Measurements from ENCODE around the gene PLEKHA3.
A peak's percentile ranks its signal among the peaks of the same experiment; 100 is the strongest.
"Not testable (repeated sequence)": the region's sequence is repeated elsewhere in the genome, so short reads cannot be mapped to it uniquely, and the experiment has no call there.

Gene PLEKHA3

DNA sequence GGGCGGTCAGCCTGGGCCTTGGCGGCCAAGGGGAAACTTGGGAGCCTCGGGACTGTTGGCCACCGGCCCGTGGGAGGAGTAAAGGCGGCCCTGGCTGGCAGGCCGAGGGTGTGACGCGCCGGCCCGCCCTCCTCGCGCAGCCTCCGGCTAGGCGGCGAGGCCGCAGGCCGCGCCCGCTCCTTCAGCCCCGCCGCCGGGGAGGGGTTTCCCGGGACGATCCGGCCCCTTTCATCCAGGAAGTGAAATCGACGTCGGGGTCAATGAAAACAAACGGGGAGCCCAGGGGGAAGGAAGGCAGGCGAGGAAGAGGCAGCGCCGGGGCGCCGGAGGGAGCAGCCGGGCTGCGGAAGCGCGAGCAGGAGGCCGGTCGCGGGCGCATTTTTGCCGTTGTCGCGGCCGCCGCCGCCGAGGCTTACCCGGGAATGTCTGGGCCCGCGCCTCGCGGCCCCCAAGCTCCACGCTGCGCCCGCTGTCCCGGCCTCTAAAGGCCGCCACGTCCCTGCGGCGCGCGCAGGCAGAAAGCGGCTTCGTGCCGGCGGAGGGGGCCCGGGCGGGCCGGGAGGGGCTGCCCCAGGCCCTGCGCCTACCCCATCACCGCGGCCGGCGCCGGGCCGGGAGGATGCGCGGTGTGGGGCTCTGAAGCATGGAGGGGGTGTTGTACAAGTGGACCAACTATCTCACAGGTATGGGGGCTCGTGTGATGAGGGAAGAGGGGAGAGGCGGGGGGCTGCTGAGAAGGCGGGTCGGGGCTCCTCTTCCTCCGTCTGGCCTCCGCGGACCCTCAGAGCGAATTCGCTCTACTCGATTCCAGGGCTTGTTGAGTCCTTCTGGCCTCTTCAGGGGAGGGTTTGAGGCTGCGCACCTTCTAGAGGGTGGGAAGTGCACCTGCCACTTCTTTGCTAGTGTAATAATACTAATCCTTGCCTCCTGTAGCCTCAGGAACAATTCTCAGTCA is at the start of gene PLEKHA3:
PLEKHA3 (plus strand) TSS at position 231 of the 955 bp plus-strand sequence; CDS start at position 644, 413 bp downstream.
- peak; percentile 81 to 86 for DNase-seq

DNA sequence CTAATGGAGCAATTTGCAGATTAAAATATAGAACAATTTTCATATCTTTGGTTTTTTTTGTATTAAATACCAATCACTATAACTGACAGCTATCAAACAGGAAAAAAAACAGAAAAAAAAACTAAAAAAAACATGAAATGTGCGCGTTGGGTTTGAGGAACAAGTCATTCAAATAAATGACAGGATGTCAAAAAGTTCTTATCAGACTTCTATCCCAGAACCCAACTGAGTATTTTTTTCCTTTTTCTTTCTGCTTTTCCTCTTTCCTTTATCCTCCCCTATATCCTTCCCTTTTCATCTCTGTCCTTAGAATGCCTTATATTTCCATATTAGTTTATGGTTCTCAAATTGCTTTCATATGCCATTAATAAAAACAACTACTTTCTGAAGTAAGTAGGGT is 43.6 kb upstream of the PLEKHA3 start:
- no peak for DNase-seq

DNA sequence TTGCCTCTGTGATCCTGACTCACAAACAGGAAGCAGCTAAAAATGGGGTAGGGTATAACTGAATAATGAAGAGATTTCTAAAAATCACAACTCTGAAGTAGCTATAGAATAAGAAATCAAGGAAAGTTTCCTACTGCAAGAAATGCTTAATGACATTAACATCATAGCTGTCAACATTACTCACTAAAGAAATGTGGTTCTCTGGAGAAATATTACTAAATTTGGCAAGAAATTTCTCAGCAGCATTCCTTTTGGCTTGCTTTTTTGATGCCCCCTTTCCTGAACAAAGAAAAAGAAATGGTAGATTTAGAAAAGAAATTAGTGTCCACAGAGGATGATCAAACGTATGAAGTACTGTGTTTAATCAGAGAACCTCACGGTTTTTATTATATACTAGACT is 38.8 kb upstream of the PLEKHA3 start:
- no peak for DNase-seq

DNA sequence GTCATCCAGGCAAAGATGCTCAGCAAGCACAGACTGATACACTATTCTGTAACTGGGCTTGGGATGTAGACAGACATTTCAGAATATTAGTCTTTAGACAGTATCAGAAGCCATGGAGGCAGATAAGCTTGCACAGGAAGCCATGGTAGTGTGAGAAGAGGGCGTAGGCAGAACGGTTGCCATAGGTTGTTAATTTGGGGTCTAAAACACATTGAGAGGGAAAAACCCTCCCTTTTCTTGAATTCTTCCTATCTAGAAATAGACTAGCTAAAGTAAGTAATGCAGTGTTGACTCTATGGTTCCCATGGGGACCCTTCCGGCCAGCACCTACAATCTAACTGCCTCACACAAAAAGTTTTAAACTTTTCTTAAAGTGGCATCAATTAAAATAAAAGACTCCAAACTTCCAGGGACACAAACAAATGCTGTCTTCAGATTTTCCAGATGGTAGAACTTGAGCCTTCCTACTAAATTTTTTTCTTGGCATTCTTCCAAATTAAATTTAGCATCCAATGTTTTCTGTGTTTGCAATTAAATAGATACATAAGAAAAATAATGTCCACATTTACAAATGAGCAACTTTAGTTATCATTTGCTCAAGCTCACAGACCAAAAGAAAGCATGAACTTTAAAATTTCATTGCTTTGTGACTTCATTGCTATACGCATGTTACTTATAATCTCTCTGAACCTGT is 31.1 kb upstream of the PLEKHA3 start:
- DNase-seq: no peak

DNA sequence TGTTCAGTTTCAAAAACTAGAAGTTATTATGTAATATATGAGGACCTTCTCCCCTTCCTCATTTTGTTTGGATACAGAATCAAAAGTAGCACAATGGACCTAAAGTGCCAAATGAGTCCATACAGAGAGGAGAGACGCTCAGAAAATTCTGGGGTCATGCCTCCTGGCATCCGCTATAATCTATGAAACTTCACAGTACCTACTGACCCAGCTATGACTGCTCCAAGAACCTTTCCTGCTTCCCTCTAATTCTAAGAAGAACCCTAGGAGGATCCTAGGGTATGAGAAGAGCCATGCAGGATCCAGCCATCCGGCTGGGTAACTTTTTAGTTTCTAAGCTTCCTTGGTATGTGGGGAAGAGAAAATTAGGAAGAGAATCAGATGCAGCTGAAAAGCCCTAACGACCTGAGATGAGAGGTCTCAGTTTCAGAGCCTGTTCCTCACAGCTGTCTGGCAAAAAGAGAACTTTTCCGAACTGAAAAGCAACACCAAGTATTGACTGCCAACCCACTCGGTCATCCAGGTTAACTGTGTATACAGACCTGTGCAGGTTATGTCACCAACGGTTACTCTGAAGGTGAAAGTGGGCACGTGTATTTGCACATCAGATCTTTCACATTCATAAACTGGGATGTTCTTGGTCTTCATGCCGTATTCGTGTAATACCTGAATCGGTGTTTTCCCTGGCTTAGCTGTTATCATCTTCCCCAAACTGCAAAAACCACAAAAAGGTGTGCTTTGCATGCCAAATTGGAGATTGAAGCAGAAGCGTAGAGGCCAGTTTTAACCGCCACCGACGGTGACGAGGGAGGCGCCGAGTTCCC is 30.3 kb upstream of the PLEKHA3 start:
- DNase-seq: no peak

DNA sequence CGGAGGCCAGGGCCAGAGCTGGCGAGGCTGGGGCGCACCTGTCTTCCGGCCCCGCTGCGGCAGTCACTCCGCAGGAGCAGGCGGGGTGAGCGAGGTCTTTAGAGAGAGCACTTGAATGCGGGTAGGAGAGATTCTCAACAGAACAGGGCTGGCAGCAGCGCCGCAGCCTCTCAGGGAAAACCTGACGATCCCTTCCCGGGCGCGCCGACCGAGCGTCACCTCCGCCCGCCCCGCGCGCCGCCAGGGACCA is 29.8 kb upstream of the PLEKHA3 start:
- DNase-seq: no peak

DNA sequence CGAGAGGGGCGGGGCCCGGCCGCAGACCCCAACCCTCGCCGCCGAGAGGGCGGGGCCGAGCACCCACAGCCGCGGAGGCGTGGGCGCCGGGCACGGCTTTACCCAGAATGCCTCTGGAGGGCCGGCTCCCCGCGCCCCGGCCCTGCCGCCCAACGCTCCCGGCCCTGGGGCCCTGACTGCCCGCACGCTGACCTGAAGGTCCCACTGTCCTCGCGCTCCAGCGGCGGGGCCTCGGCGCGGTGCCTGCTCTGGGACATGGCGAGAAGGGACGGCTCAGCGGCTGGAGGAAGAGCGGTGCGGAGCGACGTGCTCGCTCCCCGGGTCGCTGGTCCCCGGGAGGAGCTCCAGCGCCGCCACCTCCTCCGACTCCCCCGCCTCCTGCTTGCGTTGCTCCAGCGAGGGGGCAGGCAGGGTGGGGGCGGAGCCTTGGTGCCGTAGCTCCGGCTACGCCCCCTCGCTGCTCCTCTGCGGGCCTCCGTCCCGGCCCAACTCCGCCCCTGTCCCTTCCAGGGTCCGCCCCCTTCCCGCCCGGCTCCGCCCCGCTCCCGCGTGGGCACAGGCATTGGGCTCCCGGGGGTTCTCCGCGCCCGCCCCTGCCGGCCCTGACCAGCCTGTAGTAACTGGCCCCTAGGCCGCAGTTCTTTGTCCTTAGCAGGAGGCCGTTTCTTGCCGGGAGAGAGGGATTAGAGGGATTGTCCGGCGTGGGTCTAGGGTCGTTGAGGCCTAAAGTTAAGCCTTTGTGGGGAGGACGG is 29.3 kb upstream of the PLEKHA3 start, which contains the start of the genes PJVK and PRKRA:
PJVK (plus strand) TSS at position 605 of the 752 bp plus-strand sequence. CDS start 2,032 bp downstream, outside the sequence.
PRKRA (minus strand) TSS at position 402 of the 752 bp plus-strand sequence; CDS start at position 257, 145 bp downstream.
- DNase-seq: peak; percentile 96 to 97

DNA sequence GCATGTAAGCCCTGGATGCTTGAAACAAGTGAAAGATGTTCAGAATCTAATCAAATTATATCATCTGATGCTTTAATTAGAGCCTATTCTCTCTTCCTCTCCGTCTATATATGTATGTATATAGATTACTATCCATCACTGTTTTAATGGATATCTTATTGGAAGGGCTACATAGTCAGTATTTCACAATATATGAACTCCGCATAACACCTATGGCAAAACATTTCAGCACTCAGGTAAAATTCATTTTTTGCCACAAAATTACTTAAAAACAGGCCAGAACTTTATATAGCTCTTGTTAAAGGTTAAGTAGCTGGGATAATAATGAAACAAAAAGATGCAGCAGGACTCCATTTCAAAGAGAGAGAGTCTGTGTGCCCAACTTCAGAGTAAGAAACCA is 27.9 kb upstream of the PLEKHA3 start:
- DNase-seq: no peak

DNA sequence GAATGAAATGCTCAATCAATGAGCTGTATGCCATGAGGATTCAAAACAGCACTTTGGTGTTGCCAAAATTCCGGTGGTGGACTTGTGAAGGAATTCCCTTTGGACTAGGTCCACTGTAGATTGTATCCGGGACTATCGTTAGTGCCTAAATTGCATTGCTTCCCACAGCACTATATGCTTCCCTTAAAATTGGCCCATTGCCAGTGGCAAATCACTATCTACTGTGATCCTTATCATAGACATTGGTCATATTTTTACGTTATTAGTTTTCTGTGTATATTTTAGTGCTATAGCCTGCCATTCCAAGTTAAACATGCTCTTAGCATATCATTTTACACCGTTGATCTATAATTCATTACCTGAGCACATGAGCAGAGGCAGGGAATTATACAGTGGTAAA is 27.4 kb upstream of the PLEKHA3 start:
- DNase-seq: no peak

DNA sequence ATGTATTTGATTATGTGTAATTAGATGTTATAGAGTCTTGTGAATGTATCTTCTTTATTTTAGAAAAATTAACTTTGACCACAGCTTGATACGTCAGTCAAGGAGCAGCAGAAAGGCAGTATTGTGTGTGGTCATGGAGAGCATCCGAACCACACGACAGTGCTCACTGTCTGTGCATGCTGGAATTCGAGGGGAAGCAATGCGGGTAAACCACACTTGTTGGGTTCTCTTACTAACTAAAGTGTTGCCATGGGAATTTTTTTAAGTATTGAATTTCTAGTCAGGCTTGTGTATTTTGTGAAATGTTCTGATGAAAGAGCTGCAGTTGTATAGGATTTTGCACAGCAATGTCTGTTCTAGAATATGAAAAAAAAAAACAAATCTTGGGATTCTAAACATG is 24.3 kb upstream of the PLEKHA3 start:
- no peak for DNase-seq

DNA sequence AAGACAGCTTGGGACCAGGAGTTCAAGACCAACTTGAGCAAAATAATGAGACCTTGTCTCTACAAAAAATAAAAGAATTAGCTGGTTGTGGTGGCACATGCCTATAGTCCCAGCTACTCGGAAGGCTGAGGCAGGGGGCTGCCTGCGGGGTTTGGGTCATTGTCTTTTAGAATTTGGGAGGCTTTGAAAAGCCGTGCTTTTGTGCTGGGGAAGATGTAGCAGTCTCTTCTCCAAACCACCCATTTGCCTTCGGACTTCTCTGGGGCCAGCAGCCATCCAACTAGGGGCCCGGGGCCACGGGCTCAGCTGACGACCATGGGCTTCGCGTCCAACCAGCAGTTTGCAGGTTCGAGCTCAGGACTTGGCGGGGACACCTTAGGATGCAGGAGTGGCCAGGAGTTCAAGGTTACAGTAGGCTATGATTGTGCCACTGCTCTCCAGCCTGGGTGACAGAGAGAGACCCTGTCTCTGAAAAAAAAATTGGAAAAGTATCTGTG is 22.8 kb upstream of the PLEKHA3 start:
- DNase-seq: no peak

DNA sequence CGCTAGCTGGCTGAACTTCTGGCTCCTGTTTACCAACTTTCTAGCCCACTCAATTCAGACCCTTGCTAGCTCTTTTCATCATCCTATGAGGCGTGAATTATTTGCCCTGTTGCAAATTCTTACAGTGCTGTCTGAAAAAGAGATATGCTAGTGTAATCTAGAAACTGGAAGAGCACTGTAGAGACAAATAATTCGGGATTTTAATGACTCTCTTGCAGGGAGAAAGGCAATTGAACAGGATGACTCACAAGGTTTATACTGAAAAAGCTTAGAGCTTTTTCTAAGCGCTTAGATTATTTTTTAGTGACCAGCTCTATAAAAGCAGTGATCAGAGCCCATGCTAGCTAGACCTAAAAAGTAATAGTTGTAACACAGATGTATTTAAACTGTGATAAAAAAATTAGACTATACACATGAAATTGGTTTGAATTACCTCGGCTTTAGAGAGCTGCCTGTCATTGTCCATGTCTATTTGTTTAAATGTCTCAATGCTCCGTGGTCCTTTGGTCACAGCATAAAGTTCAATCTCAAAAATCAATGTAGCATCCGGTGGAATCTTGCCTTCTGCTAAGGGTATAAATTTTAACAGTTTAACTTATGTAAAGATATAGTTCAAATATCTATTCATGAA is 10.9 kb upstream of the PLEKHA3 start:
- no peak for DNase-seq

DNA sequence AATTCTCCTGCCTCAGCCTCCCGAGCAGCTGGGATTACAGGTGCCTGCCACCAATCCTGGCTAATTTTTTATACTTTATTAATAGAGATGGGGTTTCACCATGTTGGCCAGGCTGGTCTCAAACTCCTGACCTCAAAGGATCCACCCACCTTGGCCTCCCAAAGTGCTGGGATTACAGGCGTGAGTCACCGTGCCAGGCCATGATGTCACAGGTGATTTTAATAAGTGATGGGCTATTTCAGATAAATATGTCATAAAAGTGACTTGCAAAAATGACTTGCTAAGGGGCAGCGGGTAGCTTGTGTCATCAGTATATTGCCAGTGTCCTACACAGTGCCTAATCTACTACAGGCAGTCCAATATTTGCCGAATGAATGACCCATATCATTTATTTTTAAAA is 8.9 kb upstream of the PLEKHA3 start:
- not testable (repeated sequence) for DNase-seq

DNA sequence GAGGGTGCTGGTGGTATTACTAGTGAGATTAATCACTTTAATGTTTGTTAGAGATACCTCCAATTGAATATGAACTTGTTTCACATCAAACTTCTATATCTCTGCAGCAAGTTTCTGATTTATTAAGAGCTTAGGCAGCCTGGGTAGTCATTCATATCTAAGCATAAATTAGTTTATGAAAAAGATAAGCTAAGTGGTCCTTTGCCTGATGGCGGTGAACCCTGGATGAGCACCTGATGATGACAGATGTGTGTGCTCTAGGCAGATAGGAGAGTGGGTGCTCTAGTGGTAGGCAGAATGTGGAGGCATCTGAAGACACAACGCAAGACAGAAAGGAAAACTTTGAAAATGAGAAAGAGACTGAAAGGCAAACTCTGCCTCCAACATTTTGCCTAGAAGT is 6.9 kb upstream of the PLEKHA3 start:
- DNase-seq: no peak

DNA sequence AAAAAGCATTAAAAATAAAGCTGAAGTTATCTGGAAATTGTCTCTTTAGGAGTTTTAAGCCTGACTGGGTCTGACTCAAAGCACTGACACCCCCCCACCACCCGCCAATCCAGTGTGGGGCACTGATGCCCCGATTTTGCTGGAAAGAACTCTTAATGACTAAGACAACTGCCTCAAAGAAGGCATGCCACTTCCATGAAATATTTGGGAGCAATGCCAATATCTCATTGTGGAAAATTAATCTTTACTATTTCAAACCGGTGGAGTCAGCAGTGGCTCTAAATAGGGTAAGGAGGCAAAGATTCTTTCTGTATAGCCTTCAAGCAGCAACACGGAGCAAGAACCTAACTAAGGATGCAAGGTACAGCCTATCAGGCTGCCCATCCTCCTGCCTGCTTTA is 6.3 kb upstream of the PLEKHA3 start:
- DNase-seq: no peak

DNA sequence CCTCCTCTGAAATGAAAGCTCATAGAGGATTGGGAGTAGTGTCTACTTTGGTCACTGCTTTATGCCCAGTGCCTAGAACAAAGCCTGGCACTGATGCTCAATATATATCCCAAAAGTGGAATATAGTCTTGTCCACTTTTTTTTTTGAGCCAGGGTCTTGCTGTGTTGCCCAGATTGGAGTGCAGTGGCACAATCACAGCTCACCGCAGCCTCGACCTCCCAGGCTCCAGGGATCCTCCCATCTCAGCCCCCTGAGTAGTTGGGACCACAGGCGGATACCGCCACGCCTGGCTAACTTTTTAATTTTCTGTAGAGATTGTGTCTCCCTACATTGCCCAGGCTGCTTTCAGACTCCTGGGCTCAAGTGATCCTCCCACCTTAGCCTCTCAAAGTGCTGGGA is 5.7 kb upstream of the PLEKHA3 start:
- DNase-seq: no peak

DNA sequence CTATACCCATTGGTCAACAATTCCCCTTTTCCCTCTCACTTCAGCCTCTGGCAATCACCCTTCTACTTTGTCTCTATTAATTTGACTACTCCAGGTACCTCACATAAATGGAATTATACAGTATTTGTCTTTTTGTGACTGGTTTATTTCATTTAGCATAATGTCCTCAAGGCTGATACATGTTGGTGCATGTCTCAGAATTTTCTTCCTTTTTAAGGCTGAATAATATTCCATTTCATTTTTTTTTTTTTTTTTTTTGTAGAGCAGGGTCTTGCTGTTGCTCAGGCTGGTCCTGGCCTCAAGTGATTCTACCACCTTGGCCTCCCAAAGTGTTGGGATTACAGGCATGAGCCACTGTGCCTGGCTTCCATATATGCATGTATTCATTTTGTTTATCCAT is 3.8 kb upstream of the PLEKHA3 start:
- no peak for DNase-seq

DNA sequence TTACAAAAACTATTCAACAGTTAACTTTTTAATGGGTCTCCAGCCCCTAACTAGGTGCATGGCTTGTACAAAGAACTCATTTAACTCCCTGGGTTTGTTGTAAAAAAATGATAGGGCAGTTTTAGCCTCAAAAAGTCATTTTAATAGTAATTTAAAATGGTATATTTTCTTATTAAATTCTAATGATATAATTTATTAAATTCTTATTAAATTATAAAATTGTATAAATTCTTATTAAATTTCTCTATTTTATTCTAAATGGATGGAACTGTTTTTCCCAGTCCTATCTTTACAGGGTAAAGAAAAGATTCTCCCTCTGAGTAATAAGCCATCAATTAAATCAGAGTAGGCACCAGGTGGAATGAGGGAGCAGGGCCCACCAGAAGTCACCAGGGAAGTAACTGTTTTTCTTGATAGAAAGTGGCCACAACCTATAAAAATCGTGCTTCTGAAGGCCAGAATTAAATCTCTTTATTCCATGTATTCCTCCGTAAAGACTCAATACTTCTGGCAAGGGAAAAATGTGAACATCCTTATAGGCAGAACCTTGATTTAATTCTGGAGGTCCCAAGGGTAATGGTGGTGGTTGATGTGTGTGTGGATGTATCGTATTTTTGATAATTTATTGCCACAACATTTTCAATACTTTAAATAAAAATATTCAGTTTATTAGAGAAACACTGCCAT is 2.7 kb upstream of the PLEKHA3 start:
- no peak for DNase-seq

DNA sequence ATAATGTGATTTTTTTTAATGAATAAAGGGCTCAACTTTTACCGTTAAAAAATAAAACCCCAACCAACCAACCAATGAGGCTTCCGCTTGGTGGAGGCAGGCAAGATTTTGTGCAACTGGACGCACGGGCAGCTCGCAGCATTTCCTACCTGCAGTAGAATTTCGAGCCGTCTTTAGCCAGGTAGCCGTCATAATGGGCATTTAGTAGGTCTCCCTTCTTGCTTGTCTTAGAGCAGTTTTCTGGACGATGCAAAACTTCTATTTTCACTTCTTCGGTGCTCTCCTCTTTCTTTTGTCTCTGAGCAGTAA is 2.2 kb upstream of the PLEKHA3 start:
- DNase-seq: peak; percentile 14 to 16

DNA sequence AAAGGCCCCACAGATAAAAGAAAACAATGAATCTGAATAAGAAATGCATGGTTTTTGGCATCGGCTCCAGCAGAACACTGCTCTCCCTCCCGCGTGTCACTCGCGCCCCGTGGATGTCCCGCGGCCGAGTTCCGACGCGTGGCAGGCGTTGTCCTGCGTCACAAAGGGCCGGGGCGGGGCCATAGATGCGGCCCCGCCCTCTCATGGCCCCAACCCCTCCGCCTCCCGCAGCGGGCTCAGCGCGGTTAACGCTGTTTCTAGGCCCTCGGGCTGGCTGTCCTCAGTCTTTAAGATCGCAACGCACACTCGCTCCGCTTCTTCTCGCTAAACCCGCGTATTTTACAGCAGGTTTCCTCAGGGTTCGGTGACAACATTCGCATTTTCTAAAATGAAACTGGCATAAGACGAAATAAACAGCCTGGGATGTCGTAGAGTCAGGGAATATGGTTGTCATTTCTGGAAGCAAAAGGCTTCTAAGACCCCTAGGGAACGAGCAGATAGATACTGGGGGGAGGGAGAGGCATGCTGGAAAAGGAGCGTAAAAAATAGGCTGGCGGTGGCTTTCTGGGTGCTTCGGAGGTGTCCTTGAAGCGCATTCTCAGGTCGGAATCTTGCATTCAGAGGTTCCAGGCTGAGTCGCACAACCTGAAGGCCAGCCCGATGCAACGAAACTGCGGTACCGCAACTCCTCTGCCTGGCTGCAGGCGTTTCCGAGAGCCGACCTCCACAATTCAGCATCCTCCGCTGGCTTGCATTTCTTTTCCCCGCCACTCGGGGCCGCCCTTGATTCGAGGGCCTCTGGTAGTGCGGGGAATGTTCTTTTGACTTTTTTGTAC is 1.6 kb upstream of the PLEKHA3 start, which contains the start of gene FKBP7:
FKBP7 (minus strand) TSS at position 162 of the 836 bp plus-strand sequence; CDS start at position 61, 101 bp downstream.
- DNase-seq: peak; percentile 76 to 82

Measured in activated CD4-positive, alpha-beta T cell treated with anti-CD3 and anti-CD28 coated beads, Interleukin-2, amount 50 U/mL, for 48 hours (primary cell).